Measurements from ENCODE around the gene TMEM74B.

TMEM74B gene

GRCh38 chr20:1137236-1137635 lies 47.5 kb downstream of the TMEM74B start:
- DNase-seq (ENCODE audit: low spot score) = no peak

- DNase-seq (ENCODE audit: low spot score) = no peak
Measured at GRCh38 chr20:1134836-1135235, 49.9 kb downstream of the TMEM74B start.

GRCh38 chr20:1134355-1134754 lies 50.4 kb downstream of the TMEM74B start:
- DNase-seq (ENCODE audit: low spot score) = no peak

- no peak for DNase-seq (ENCODE audit: low spot score)
Measured at GRCh38 chr20:1131354-1131753, 53.4 kb downstream of the TMEM74B start.

GRCh38 chr20:1130847-1131246 lies 53.9 kb downstream of the TMEM74B start:
- no peak for DNase-seq (ENCODE audit: low spot score)

Data from iPS-NIHi11 (cell line).